CD4-positive, alpha-beta memory T cell (primary cell): Measurements from ENCODE around the gene MORC3. TPM values are rescaled to one million over a fixed set of nuclear protein-coding genes. Genes with fewer than 3 reads are reported as not detected.
"Not testable (repeated sequence)": the region's sequence is repeated elsewhere in the genome, so short reads cannot be mapped to it uniquely, and the experiment has no call there.

ENCODE experiments used
- CTCF ChIA-PET: fragments of 350-600 bp; sonication (Branson Sonifier 250); formaldehyde crosslinking; loops from one replicate; lab custom pipeline; 2021; ENCODE audit warnings: inconsistent platforms; ENCODE audit not compliant: partially characterized antibody; lab: Charles Lee
- POLR2A ChIA-PET: fragments of 350-600 bp; sonication (Branson Sonifier 250); formaldehyde crosslinking; loops from one replicate; lab custom pipeline; 2021; ENCODE audit not compliant: partially characterized antibody; lab: Charles Lee
- DNase-seq, 5 donors: peaks; one replicate each; pipeline versions ENCODE4 v3.0.0 to v3.0.0-alpha.2; 2020 to 2022; ENCODE audit warnings: mixed read lengths in 1 of 5
- H3K27ac ChIP-seq: one replicate; pipeline ENCODE4 v1.7.0; 2013; ENCODE audit warnings: low read depth, low read length
- H3K27me3 ChIP-seq: 2 replicates; pipeline ENCODE4 v1.7.0; 2013; ENCODE audit warnings: mild to moderate bottlenecking, low read length, moderate library complexity; ENCODE audit not compliant: insufficient read depth
- H3K36me3 ChIP-seq: 2 replicates; pipeline ENCODE4 v1.7.0; 2013; ENCODE audit warnings: mild to moderate bottlenecking, low read length, moderate library complexity; ENCODE audit not compliant: insufficient read depth
- H3K4me1 ChIP-seq: 2 replicates; pipeline ENCODE4 v1.7.0; 2013; ENCODE audit warnings: mild to moderate bottlenecking, low read length, moderate library complexity; ENCODE audit not compliant: insufficient read depth
- H3K4me3 ChIP-seq, 2 donors: one replicate each; pipeline ENCODE4 v1.7.0; 2013; ENCODE audit warnings: low read length in 2 of 2, mild to moderate bottlenecking in 1 of 2
- H3K9me3 ChIP-seq, 2 donors: one replicate each; pipeline ENCODE4 v1.7.0; 2013; ENCODE audit warnings: low read length in 2 of 2, control low read depth in 1 of 2; ENCODE audit not compliant: control insufficient read depth in 1 of 2
- H3K27ac Mint-ChIP-seq, 7 donors: one replicate each; pipeline ENCODE4 v1.8.0; 2020 to 2021; ENCODE audit warnings: mixed read lengths in 7 of 7, mild to moderate bottlenecking in 6 of 7, inconsistent platforms in 3 of 7, moderate library complexity in 3 of 7
- H3K27me3 Mint-ChIP-seq, 2 donors: one replicate each; pipeline ENCODE4 v1.8.0; 2020 to 2021; ENCODE audit warnings: mixed read lengths in 2 of 2
- H3K36me3 Mint-ChIP-seq, 2 donors: one replicate each; pipeline ENCODE4 v1.8.0; 2020 to 2021; ENCODE audit warnings: mixed read lengths in 2 of 2, inconsistent platforms in 1 of 2, mild to moderate bottlenecking in 1 of 2
- H3K4me1 Mint-ChIP-seq, 4 donors: one replicate each; pipeline ENCODE4 v1.8.0; 2020 to 2021; ENCODE audit warnings: mixed read lengths in 4 of 4, mild to moderate bottlenecking in 1 of 4
- H3K4me3 Mint-ChIP-seq, 8 donors: one replicate each; pipeline ENCODE4 v1.8.0; 2020 to 2021; ENCODE audit warnings: mixed read lengths in 8 of 8, mild to moderate bottlenecking in 7 of 8, moderate library complexity in 6 of 8, inconsistent platforms in 3 of 8
- H3K9me3 Mint-ChIP-seq, 8 donors: one replicate each; pipeline ENCODE4 v1.8.0; 2020 to 2021; ENCODE audit warnings: mixed read lengths in 8 of 8, mild to moderate bottlenecking in 5 of 8, inconsistent platforms in 3 of 8, moderate library complexity in 1 of 8
- intact Hi-C: fragments of 100-400 bp; cut with micrococcal nuclease; formaldehyde crosslinking; loops from one replicate; pipeline ENCODE4 v1.15.1; 2023
- polyA plus RNA-seq, 2 donors: library from polyadenylated mRNA; unstranded; fragments of 300-500 nt; fragmentation: Illumina TruSeq; gene quantifications; one replicate each; pipeline ENCODE4 v1.2.3, GENCODE V29; 2021
- total RNA-seq, 2 experiments: library from RNA; stranded (reverse); gene quantifications; one replicate each; pipeline ENCODE4 v1.2.3, GENCODE V29; 2021

The MORC3 gene
- total RNA-seq (100 to 1,000 TPM; 105 to 108 TPM), polyA plus RNA-seq (10 to 100 TPM; 31.8 to 45.0 TPM)

- peaks cover 4% of the 10 kb centered on the region for H3K36me3 ChIP-seq
- intact Hi-C loops, result loop anchor here (1.0 kb wide), 5 partner anchors 10 to 164 kb away; partner anchors contain the start of gene DOP1B
- Mint-ChIP-seq H3K36me3 (peaks cover 10 to 36% of the 10 kb centered on the region in 2 donors), H3K4me1 (peaks cover 18 to 46% (median 34%) of the 10 kb centered on the region in 4 donors), H3K4me3 (peak within 1 kb of the TSS; percentile 94 to 98 (median 96)), H3K9me3 (peaks cover 0 to 5% (median 0%) of the 10 kb centered on the region in 8 donors), H3K27me3 (no peaks in the 10 kb centered on the region), H3K27ac (peak within 1 kb of the TSS; percentile 89 to 99 (median 97))
- peak; percentile 96 to 98 (median 97) for DNase-seq
- H3K4me3 ChIP-seq, result peak within 1 kb of the TSS; percentile 75 to 98
- ChIA-PET CTCF (interaction anchor here (0.8 to 5.5 kb wide), 14 partner anchors 11 to 168 kb away, joined by 3 to 56 read pairs (median 10); no protein-coding TSS in a partner anchor), POLR2A (interaction anchor here (0.6 to 5.6 kb wide), 26 partner anchors 8 to 260 kb away, joined by 3 to 279 read pairs (median 10); partner anchors contain the start of genes CBR1, CBR3, CHAF1B and DOP1B)
- H3K9me3 ChIP-seq, result no peaks in the 10 kb centered on the region
- peaks cover 28% of the 10 kb centered on the region for H3K4me1 ChIP-seq
- H3K27me3 ChIP-seq, result no peaks in the 10 kb centered on the region
- H3K27ac ChIP-seq, result peak within 1 kb of the TSS; percentile 90
These were observed at the start of gene MORC3 for GRCh38 chr21:36319767-36320420. Gene MORC3, plus strand, starts transcription at chr21:36320197. Its CDS starts 68 bp downstream, at chr21:36320265.

DNA sequence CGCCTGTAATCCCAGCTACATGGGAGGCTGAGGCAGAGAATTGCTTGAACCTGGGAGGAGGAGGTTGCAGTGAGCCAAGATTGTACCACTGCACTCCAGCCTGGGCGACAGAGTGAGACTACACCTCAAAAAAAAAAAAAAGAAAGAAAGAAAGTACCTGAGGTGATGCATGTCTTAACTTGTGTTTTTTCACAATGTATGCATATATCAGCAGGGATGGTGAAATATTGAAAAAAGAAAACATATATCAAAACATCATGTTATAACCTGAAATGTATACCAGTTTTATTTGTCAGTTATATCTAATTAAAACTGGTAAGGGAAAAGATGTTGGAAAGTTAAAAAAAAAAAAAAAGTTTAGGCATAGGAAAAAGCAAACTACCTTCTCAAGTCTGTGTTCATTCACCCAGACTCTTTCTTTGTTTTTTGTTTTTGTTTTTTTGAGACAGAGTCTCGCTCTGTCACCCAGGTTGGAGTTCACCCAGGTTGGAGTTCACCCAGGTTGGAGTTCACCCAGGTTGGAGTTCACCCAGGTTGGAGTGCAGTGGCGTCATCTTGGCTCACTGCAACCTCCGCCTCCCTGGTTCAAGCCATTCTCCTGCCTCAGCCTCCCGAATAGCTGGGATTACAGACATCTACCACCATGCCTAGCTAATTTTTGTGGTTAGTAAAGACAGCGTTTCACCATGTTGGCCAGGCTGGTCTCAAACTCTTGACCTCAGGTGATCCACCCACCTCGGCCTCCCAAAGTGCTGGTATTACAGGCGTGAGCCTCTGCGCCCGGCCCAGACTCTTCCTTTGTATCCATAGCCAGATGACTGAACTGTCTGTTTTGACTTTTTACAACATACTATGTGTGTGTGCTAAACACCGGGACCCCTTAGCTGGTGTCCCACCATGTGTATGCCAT lies 49.0 kb upstream of the MORC3 start:
- H3K4me1 ChIP-seq, H3K36me3 ChIP-seq, H3K4me1 Mint-ChIP-seq, CTCF ChIA-PET, H3K27me3 ChIP-seq, H3K9me3 ChIP-seq, intact Hi-C loops, H3K27ac ChIP-seq, H3K9me3 Mint-ChIP-seq, H3K4me3 ChIP-seq, DNase-seq, H3K4me3 Mint-ChIP-seq, H3K27me3 Mint-ChIP-seq: not testable (repeated sequence)
- POLR2A ChIA-PET, result interaction anchor here (0.6 to 1.4 kb wide), 2 partner anchors 50 to 147 kb away, joined by 3 to 5 read pairs; no protein-coding TSS in a partner anchor
- H3K27ac Mint-ChIP-seq, result peak overlapping the region in 1 of 7 donors; percentile 20
- H3K36me3 Mint-ChIP-seq, result peaks cover 38 to 43% of the 10 kb centered on the region in 2 donors

GRCh38 chr21:36274128-36274527 lies 45.9 kb upstream of the MORC3 start:
- Histone ChIP-seq H3K4me3 (no peak overlapping the region), H3K9me3 (no peaks in the 10 kb centered on the region), H3K36me3 (no peaks in the 10 kb centered on the region), H3K27me3 (no peaks in the 10 kb centered on the region), H3K4me1 (no peaks in the 10 kb centered on the region), H3K27ac (no peak overlapping the region)
- no peak for DNase-seq
- Mint-ChIP-seq H3K27me3 (no peaks in the 10 kb centered on the region), H3K36me3 (peaks cover 39 to 47% of the 10 kb centered on the region in 2 donors), H3K9me3 (no peaks in the 10 kb centered on the region), H3K4me3 (peak overlapping the region in 1 of 8 donors; percentile 54), H3K4me1 (peaks cover 0 to 4% (median 2%) of the 10 kb centered on the region in 4 donors), H3K27ac (peak overlapping the region in 3 of 7 donors; percentile 20 to 48 (median 37))
- POLR2A ChIA-PET, result no interaction called here
- CTCF ChIA-PET, result interaction anchor here (0.6 kb wide), 1 partner anchor 109 kb away, joined by 3 read pairs; no protein-coding TSS in a partner anchor
- intact Hi-C loops, result no loop called here

- Histone ChIP-seq H3K9me3 (no peaks in the 10 kb centered on the region), H3K4me3 (no peak overlapping the region), H3K36me3 (peaks cover 4% of the 10 kb centered on the region), H3K27me3 (no peaks in the 10 kb centered on the region), H3K4me1 (no peaks in the 10 kb centered on the region), H3K27ac (no peak overlapping the region)
- CTCF ChIA-PET, result interaction anchor here (1.2 kb wide), 1 partner anchor 37 kb away, joined by 3 read pairs; the partner anchor contains the start of gene MORC3
- POLR2A ChIA-PET, result no interaction called here
- intact Hi-C loops, result no loop called here
- Mint-ChIP-seq H3K27me3 (no peaks in the 10 kb centered on the region), H3K4me1 (peaks cover 0 to 4% (median 2%) of the 10 kb centered on the region in 4 donors), H3K9me3 (no peaks in the 10 kb centered on the region), H3K27ac (peak overlapping the region in 3 of 7 donors; percentile 3 to 31 (median 30)), H3K4me3 (no peak overlapping the region), H3K36me3 (peaks cover 28 to 45% of the 10 kb centered on the region in 2 donors)
- DNase-seq, result no peak
These were observed 37.3 kb upstream of the MORC3 start for GRCh38 chr21:36282568-36283230.

GRCh38 chr21:36283231-36283622 lies 36.8 kb upstream of the MORC3 start:
- H3K4me1 Mint-ChIP-seq, H3K4me3 ChIP-seq, H3K27me3 ChIP-seq, intact Hi-C loops, H3K27ac ChIP-seq, DNase-seq, H3K9me3 Mint-ChIP-seq, H3K4me1 ChIP-seq, H3K4me3 Mint-ChIP-seq, CTCF ChIA-PET, H3K27me3 Mint-ChIP-seq, H3K9me3 ChIP-seq, H3K36me3 ChIP-seq: not testable (repeated sequence)
- POLR2A ChIA-PET, result interaction anchor here (3.9 kb wide), 1 partner anchor 36 kb away, joined by 14 read pairs; the partner anchor contains the start of gene MORC3
- Mint-ChIP-seq H3K27ac (peak overlapping the region in 1 of 7 donors; percentile 25), H3K36me3 (peaks cover 23 to 40% of the 10 kb centered on the region in 2 donors)

DNA sequence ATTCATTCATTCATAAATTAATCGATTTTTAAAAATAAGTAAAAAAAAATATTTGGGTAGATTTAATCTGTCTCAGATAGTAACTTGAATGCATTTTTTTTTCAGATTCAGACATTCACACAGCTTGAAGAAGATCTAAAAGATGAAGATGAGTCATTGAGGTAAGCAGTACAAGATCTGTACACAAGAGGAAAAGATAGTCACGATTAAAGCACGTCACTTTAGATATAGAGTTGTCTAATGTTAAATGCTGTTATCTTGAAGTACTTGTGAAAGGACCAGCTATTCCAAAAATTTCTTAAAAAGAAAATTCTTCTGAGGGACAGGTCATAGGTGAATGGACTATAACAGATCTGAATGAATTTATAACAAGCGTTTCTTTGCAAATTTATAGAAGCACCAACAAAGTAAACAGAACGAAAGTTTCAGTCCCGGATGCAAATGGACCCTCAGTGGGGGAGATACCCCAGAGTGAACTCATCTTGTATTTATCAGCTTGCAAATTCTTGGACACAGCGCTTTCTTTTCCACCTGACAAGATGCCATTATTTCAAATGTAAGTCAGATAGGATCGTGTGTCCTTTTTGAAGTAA lies 31.2 kb upstream of the MORC3 start:
- Mint-ChIP-seq H3K27me3 (peaks cover 0 to 1% of the 10 kb centered on the region in 2 donors), H3K27ac (peak overlapping the region; percentile 95 to 99 (median 96)), H3K4me3 (peak overlapping the region; percentile 65 to 89 (median 80)), H3K36me3 (peaks cover 22 to 25% of the 10 kb centered on the region in 2 donors), H3K4me1 (peaks cover 18 to 29% (median 24%) of the 10 kb centered on the region in 4 donors), H3K9me3 (peaks cover 0 to 2% (median 0%) of the 10 kb centered on the region in 8 donors)
- Histone ChIP-seq H3K4me1 (peaks cover 26% of the 10 kb centered on the region), H3K27ac (peak overlapping the region; percentile 77), H3K4me3 (peak overlapping the region in 1 of 2 donors; percentile 11), H3K9me3 (no peaks in the 10 kb centered on the region), H3K27me3 (no peaks in the 10 kb centered on the region), H3K36me3 (peaks cover 6% of the 10 kb centered on the region)
- intact Hi-C loops, result loop anchor here (1.0 kb wide), 5 partner anchors 10 to 132 kb away; partner anchors contain the start of genes DOP1B and MORC3
- ChIA-PET POLR2A (interaction anchor here (0.6 to 4.6 kb wide), 21 partner anchors 9 to 169 kb away, joined by 3 to 203 read pairs (median 5); partner anchors contain the start of gene MORC3), CTCF (interaction anchor here (0.6 to 6.5 kb wide), 11 partner anchors 9 to 135 kb away, joined by 3 to 56 read pairs (median 5); partner anchors contain the start of gene MORC3)
- DNase-seq, result peak in 4 of 5 donors; percentile 59 to 72 (median 62)
